Stimulated activated CD8-positive, alpha-beta memory T cell treated with anti-CD3 and anti-CD28 coated beads, Interleukin-15, amount 100 ng/mL, for 4 hours (primary cell): ENCODE results near the gene GAGE13.
"Not testable (repeated sequence)": the region's sequence is repeated elsewhere in the genome, so short reads cannot be mapped to it uniquely, and the experiment has no call there.

Experiments
- DNase-seq, 2 donors: peaks; one replicate each; pipeline ENCODE4 v3.0.0-alpha.2; 2020; ENCODE audit warnings: low read depth in 2 of 2

The GAGE13 gene

GRCh38 chrX:49331282-49331681 is at the start of gene GAGE13:
Gene GAGE13 (plus strand): TSS chrX:49331582. CDS start chrX:49332738, 1,156 bp downstream.
- DNase-seq = not testable (repeated sequence)

- no peak for DNase-seq
These were observed 48.8 kb upstream of the GAGE13 start for GRCh38 chrX:49282647-49283011.

GRCh38 chrX:49284212-49284611 is 47.2 kb upstream of the GAGE13 start:
- DNase-seq = no peak

GRCh38 chrX:49286136-49286535 is 45.2 kb upstream of the GAGE13 start:
- DNase-seq = no peak

GRCh38 chrX:49286581-49286980 is 44.8 kb upstream of the GAGE13 start:
- no peak for DNase-seq

GRCh38 chrX:49287665-49288064 is 43.7 kb upstream of the GAGE13 start:
- DNase-seq = no peak

GRCh38 chrX:49290215-49290614 is 41.2 kb upstream of the GAGE13 start:
- no peak for DNase-seq

GRCh38 chrX:49291615-49292337 is 39.6 kb upstream of the GAGE13 start:
- no peak for DNase-seq

- no peak for DNase-seq
These were observed 38.7 kb upstream of the GAGE13 start for GRCh38 chrX:49292400-49293362.

GRCh38 chrX:49299293-49299692 is 32.1 kb upstream of the GAGE13 start:
- not testable (repeated sequence) for DNase-seq

- no peak for DNase-seq
These were observed 30.7 kb upstream of the GAGE13 start for GRCh38 chrX:49300703-49301102.

- DNase-seq = no peak
These were observed 28.0 kb upstream of the GAGE13 start, which contains the start of gene GAGE10 for GRCh38 chrX:49303346-49303745. Gene GAGE10 (plus strand): TSS chrX:49303646. CDS start chrX:49304860, 1,214 bp downstream.

GRCh38 chrX:49307775-49308174 is 23.6 kb upstream of the GAGE13 start:
- not testable (repeated sequence) for DNase-seq

- no peak for DNase-seq
These were observed 22.6 kb upstream of the GAGE13 start for GRCh38 chrX:49308604-49309269.

GRCh38 chrX:49309401-49309981 is 21.9 kb upstream of the GAGE13 start:
- DNase-seq = no peak

- no peak for DNase-seq
These were observed 21.0 kb upstream of the GAGE13 start for GRCh38 chrX:49310371-49310770.

GRCh38 chrX:49312176-49312575 is 19.2 kb upstream of the GAGE13 start:
- no peak for DNase-seq

- DNase-seq = no peak
These were observed 15.3 kb upstream of the GAGE13 start for GRCh38 chrX:49316085-49316484.

- not testable (repeated sequence) for DNase-seq
These were observed 9.6 kb upstream of the GAGE13 start, which contains the start of gene GAGE12J for GRCh38 chrX:49321737-49322136. Gene GAGE12J (plus strand): TSS chrX:49322037. CDS start chrX:49323194, 1,157 bp downstream.

- DNase-seq = not testable (repeated sequence)
These were observed 9.1 kb upstream of the GAGE13 start for GRCh38 chrX:49322266-49322665.

GRCh38 chrX:49323735-49324134 is 7.6 kb upstream of the GAGE13 start:
- DNase-seq = not testable (repeated sequence)

- not testable (repeated sequence) for DNase-seq
These were observed 961 bp upstream of the GAGE13 start for GRCh38 chrX:49330421-49330820.
